Caco-2 (cell line): ENCODE data around the gene CFAP58. TPM values are rescaled to one million over a fixed set of nuclear protein-coding genes. Genes with fewer than 3 reads are reported as not detected.

ENCODE experiments used
- BruUV-seq: library from RNA; stranded (reverse); fragments of 400-500 nt; replicated peaks from 2 replicates; lab custom pipeline; 2021; lab: Mats Ljungman, UMichigan
- CTCF ChIA-PET: fragments of 300-600 bp; sonication (Branson Sonifier 250); formaldehyde crosslinking; loops from one replicate; lab custom pipeline; 2022; ENCODE audit warnings: antibody characterized with exemption; lab: Charles Lee
- POLR2A ChIA-PET: fragments of 300-600 bp; sonication (Branson Sonifier 250); formaldehyde crosslinking; loops from one replicate; lab custom pipeline; 2022; ENCODE audit warnings: antibody characterized with exemption; lab: Charles Lee
- DNase-seq, 2 experiments: peaks; one replicate each; pipeline versions ENCODE4 v3.0.0 to v3.0.0-alpha.2; 2020 to 2022
- H3K27me3 ChIP-seq: replicated peaks from 2 replicates; pipeline ENCODE4 v1.6.0; 2011; ENCODE audit warnings: low read length; ENCODE audit not compliant: control insufficient read depth, insufficient read depth
- H3K36me3 ChIP-seq: 2 replicates; pipeline ENCODE4 v1.5.1; 2011; ENCODE audit warnings: low read length; ENCODE audit not compliant: control insufficient read depth, insufficient read depth
- H3K4me1 ChIP-seq: fragments of 250-450 bp; sonication (Bioruptor Pico); 2 replicates; pipeline ENCODE4 v1.5.1; 2020; ENCODE audit warnings: mild to moderate bottlenecking
- H3K4me3 ChIP-seq: 2 replicates; pipeline ENCODE4 v1.5.1; 2011; ENCODE audit warnings: low read depth, mild to moderate bottlenecking, control low read depth, low read length
- H3K9me3 ChIP-seq: fragments of 250-450 bp; sonication (Bioruptor Pico); 2 replicates; pipeline ENCODE4 v1.5.1; 2020; ENCODE audit warnings: mild to moderate bottlenecking, moderate library complexity
- H3K27ac Mint-ChIP-seq: one replicate; pipeline ENCODE4 v1.8.0; 2022; ENCODE audit warnings: mixed read lengths; ENCODE audit not compliant: unreplicated experiment
- H3K27me3 Mint-ChIP-seq: one replicate; pipeline ENCODE4 v1.8.0; 2022; ENCODE audit warnings: mixed read lengths; ENCODE audit not compliant: insufficient read depth, unreplicated experiment
- H3K36me3 Mint-ChIP-seq: one replicate; pipeline ENCODE4 v1.8.0; 2022; ENCODE audit warnings: mild to moderate bottlenecking, mixed read lengths; ENCODE audit not compliant: insufficient read depth, unreplicated experiment
- H3K4me1 Mint-ChIP-seq: one replicate; pipeline ENCODE4 v1.8.0; 2022; ENCODE audit warnings: low read depth, mixed read lengths; ENCODE audit not compliant: unreplicated experiment
- H3K4me3 Mint-ChIP-seq: one replicate; pipeline ENCODE4 v1.8.0; 2022; ENCODE audit warnings: mild to moderate bottlenecking, moderate library complexity, mixed read lengths; ENCODE audit not compliant: unreplicated experiment
- H3K9me3 Mint-ChIP-seq: one replicate; pipeline ENCODE4 v1.8.0; 2022; ENCODE audit warnings: mixed read lengths; ENCODE audit not compliant: unreplicated experiment
- intact Hi-C: fragments of 100-400 bp; cut with micrococcal nuclease; formaldehyde crosslinking; loops from one replicate; pipeline ENCODE4 v1.10.0; 2022; ENCODE audit not compliant: unreplicated experiment
- total RNA-seq: library from RNA; stranded (reverse); gene quantifications from 2 replicates; pipeline ENCODE4 v1.2.3, GENCODE V29; 2022
- TF ChIP-seq, protein P1 (sequence below), 2 experiments: fragments of 200-600 bp in 1 of 2; IDR thresholded peaks; 1 replicate in 1 of 2; 2 replicates in 1 of 2; pipeline versions ENCODE4 v1.5.1 to v1.8.0; 2011 to 2022; ENCODE audit warnings: antibody characterized with exemption in 1 of 2, control low read depth in 1 of 2, inconsistent platforms in 1 of 2, low read depth in 1 of 2, low read length in 1 of 2, mild to moderate bottlenecking in 1 of 2, moderate library complexity in 1 of 2; ENCODE audit not compliant: insufficient read depth in 1 of 2, severe bottlenecking in 1 of 2, unreplicated experiment in 1 of 2

Gene CFAP58
- total RNA-seq, 1 experiment from 2014 or later = not detected

- intact Hi-C loops = no loop called here
- H3K4me1 ChIP-seq = no peaks in the 10 kb centered on the region
- BruUV-seq = no TSS peak
- CTCF ChIA-PET = no interaction called here
- no peaks in the 10 kb centered on the region for H3K4me1 Mint-ChIP-seq
- DNase-seq = no peak
- H3K4me3 ChIP-seq = no peak overlapping the region
- no peak overlapping the region for H3K4me3 Mint-ChIP-seq
- H3K36me3 ChIP-seq = no peaks in the 10 kb centered on the region
- no peaks in the 10 kb centered on the region for H3K36me3 Mint-ChIP-seq
- no peaks in the 10 kb centered on the region for H3K9me3 Mint-ChIP-seq
- H3K27ac Mint-ChIP-seq = no peak overlapping the region
- peaks cover 12% of the 10 kb centered on the region for H3K27me3 Mint-ChIP-seq
- POLR2A ChIA-PET = no interaction called here
- H3K9me3 ChIP-seq = no peaks in the 10 kb centered on the region
- TF ChIP-seq, protein P1, sequence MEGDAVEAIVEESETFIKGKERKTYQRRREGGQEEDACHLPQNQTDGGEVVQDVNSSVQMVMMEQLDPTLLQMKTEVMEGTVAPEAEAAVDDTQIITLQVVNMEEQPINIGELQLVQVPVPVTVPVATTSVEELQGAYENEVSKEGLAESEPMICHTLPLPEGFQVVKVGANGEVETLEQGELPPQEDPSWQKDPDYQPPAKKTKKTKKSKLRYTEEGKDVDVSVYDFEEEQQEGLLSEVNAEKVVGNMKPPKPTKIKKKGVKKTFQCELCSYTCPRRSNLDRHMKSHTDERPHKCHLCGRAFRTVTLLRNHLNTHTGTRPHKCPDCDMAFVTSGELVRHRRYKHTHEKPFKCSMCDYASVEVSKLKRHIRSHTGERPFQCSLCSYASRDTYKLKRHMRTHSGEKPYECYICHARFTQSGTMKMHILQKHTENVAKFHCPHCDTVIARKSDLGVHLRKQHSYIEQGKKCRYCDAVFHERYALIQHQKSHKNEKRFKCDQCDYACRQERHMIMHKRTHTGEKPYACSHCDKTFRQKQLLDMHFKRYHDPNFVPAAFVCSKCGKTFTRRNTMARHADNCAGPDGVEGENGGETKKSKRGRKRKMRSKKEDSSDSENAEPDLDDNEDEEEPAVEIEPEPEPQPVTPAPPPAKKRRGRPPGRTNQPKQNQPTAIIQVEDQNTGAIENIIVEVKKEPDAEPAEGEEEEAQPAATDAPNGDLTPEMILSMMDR (IDR thresholded peaks at IDR 0.05; ENCODE audit: insufficient read depth in 1 of 2, low read depth in 1 of 2, low read length in 1 of 2, severe bottlenecking in 1 of 2, unreplicated experiment in 1 of 2) = no peak
- H3K27me3 ChIP-seq = no peaks in the 10 kb centered on the region
Observed at GRCh38 chr10:104441329-104442000, 87.8 kb downstream of the CFAP58 start.

- POLR2A ChIA-PET = no interaction called here
- no peaks in the 10 kb centered on the region for H3K4me1 Mint-ChIP-seq
- H3K4me3 Mint-ChIP-seq = no peak overlapping the region
Observed at GRCh38 chr10:104445359-104445758, 91.7 kb downstream of the CFAP58 start.

DNA sequence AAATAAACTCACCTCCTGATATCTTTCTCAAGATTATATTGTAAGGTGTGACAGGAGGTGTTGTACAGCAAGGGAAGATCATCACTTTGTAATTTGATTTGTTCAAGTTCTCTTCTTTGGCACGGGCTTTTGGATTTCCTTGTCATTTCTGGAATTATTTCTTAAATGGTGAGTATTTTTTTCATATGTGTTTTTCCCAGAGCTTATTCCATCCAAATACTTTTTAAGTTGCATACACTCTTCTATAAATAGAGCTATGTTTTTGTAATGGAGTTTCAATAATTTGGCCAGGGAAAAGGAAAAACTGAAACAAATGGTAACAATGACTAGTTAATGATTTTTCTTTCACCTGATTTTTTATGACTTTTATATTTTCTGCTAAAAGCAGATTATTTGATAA, 92.5 kb downstream of the CFAP58 start:
- Histone ChIP-seq H3K27me3 (peaks cover 1% of the 10 kb centered on the region; the same call in 1 of the 2 replicates), H3K4me1 (no peaks in the 10 kb centered on the region), H3K36me3 (no peaks in the 10 kb centered on the region), H3K4me3 (no peak overlapping the region), H3K9me3 (no peaks in the 10 kb centered on the region)
- H3K36me3 Mint-ChIP-seq = no peaks in the 10 kb centered on the region
- H3K27me3 Mint-ChIP-seq = peaks cover 9% of the 10 kb centered on the region
- H3K9me3 Mint-ChIP-seq = no peaks in the 10 kb centered on the region
- intact Hi-C loops = no loop called here
- no peaks in the 10 kb centered on the region for H3K4me1 Mint-ChIP-seq
- TF ChIP-seq, protein P1 (IDR thresholded peaks at IDR 0.05; ENCODE audit: insufficient read depth in 1 of 2, low read depth in 1 of 2, low read length in 1 of 2, severe bottlenecking in 1 of 2, unreplicated experiment in 1 of 2) = no peak
- ChIA-PET POLR2A (no interaction called here), CTCF (no interaction called here)
- H3K27ac Mint-ChIP-seq = no peak overlapping the region
- no peak for DNase-seq
- H3K4me3 Mint-ChIP-seq = no peak overlapping the region
- no TSS peak for BruUV-seq

More at GRCh38 chr10:104445359-104445758, 91.7 kb downstream of the CFAP58 start:
- CTCF ChIA-PET = no interaction called here
- DNase-seq = no peak
- H3K27ac Mint-ChIP-seq = no peak overlapping the region
- no peaks in the 10 kb centered on the region for H3K4me1 ChIP-seq
- TF ChIP-seq, protein P1 (IDR thresholded peaks at IDR 0.05; ENCODE audit: insufficient read depth in 1 of 2, low read depth in 1 of 2, low read length in 1 of 2, severe bottlenecking in 1 of 2, unreplicated experiment in 1 of 2) = no peak
- H3K36me3 ChIP-seq = no peaks in the 10 kb centered on the region
- intact Hi-C loops = no loop called here
- no peak overlapping the region for H3K4me3 ChIP-seq
- H3K27me3 ChIP-seq = peaks cover 1% of the 10 kb centered on the region; the same call in 1 of the 2 replicates
- no TSS peak for BruUV-seq
- no peaks in the 10 kb centered on the region for H3K36me3 Mint-ChIP-seq
- peaks cover 13% of the 10 kb centered on the region for H3K27me3 Mint-ChIP-seq
- no peaks in the 10 kb centered on the region for H3K9me3 Mint-ChIP-seq
- H3K9me3 ChIP-seq = no peaks in the 10 kb centered on the region
